Epidermal melanocyte (primary cell): ENCODE measurements around the gene LIMS4.
"Not testable (repeated sequence)": the region's sequence is repeated elsewhere in the genome, so short reads cannot be mapped to it uniquely, and the experiment has no call there.

Experiments
- DNase-seq: peaks from one replicate; pipeline ENCODE4 v3.0.0; 2011; ENCODE audit warnings: low spot score; ENCODE audit not compliant: insufficient read length

The LIMS4 gene

DNA sequence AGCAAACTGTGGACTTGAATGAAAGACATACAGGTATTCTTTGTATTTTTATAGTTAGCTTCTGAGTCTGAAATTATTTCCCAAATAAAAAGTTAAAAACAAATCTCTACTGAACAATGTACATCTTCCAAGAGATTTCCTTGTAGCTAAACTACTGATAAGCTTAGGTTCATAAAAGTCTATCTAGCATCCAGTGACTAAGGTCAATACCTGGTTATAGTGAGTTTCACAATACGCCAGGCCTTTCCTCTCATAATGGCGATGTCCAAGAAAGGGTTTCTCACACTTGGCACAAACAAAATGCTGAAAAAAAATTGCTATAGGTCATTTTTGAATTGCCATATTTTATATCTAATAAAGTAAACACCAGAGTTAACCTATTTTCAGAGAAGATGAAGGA, 21.7 kb downstream of the LIMS4 start:
- not testable (repeated sequence) for DNase-seq

DNA sequence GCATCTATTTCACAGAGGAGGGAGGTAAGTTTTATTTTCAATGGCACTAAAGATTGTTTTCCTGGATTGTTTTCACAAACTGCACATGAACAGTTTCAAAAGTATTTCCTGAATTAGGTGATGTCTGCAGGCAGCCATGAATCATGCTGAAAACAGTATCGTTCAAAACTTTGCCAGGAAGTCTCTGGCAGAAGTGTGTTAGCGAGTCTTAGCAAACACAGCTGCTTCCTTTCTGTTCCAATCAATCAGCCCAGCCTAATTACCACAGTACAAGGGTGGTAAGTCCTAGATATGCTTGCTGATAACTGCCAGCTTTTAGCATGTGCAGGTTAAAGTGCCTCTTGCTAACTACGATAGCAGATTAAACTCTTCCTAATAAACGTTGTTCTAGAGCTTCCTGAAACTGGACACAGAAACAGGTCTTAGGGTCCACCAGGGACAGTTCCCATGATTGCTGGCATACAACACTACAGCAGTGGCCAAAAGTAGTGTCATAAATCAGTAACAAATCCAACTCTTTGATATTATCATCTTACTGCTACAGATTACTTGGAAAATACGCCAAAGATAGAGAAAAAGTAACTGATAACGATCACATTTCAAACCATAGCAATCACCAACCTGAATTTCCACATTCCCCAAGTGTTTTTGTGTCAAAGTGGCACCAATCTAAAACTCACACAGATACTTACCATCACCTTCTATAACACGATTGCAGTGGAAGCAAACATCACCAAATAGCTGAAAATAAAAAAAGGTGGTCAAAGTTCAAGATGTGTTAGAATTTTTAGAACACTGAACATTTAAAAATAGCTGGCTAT, 23.3 kb downstream of the LIMS4 start:
- not testable (repeated sequence) for DNase-seq

DNA sequence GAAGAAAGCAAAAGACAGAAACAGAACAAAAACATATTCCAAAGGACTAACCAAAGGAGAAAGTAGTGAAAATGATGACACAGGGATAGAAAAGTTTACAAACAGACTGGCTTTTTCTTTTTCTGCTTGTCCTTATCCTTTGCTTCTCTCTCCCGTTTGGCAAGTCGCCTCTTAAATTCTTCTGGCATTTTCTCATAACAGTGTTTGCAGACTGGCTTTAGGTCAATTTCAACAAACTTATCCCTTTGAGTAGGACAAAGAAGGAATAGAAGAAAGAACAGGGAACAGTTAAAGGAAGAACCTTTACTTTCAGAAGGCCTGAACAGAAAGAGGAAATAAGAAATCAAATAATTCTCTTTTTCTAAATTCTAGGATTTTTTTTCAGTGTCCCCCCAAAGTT, 26.0 kb downstream of the LIMS4 start:
- not testable (repeated sequence) for DNase-seq

DNA sequence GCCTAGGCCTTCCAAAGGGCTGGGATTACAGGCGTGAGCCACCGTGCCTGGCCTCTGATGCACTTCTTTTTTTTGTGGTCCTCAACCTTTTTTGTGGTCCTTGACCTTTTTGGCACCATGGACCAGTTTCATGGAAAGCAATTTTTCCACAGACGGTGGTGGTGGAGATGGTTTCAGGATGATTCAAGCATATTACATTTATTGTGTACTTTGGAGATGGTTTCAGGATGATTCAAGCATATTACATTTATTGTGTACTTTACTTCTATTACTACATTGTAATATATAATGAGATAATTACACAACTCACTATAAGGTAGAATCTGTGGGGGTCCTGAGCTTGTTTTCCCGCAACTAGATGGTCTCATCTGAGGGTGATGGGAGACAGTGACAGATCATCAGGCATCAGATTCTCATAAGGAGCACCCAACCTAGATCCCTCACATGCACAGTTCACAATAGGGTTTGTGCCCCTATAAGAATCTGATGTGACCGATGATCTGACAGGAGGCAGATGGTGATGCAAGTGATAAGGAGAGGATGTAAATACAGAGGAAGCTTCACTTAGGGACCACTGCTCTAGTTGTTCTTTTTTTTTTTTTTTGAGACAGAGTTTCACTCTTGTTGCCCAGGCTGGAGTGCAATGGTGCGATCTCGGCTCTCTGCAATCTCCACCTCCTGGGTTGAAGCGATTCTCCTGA, 29.2 kb downstream of the LIMS4 start:
- not testable (repeated sequence) for DNase-seq

DNA sequence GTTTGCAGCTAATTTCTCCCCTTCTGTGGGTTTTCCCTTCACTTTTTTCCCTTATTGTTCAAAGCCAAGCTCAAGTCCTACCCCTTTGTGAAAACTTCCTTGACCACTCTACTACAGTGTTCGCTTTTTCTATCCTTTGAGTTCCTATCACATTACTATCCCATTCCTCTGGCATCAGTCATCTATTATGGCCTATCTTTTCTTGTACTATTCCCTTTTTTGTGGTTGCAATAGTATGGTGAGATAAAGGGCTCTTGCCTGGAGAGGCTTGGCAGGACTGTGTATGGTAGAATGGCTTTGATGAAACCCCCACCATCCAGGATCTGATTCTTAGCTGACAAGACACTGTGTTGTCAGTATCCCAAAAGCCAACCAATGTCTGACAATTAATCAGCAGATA, 30.7 kb downstream of the LIMS4 start:
- not testable (repeated sequence) for DNase-seq

DNA sequence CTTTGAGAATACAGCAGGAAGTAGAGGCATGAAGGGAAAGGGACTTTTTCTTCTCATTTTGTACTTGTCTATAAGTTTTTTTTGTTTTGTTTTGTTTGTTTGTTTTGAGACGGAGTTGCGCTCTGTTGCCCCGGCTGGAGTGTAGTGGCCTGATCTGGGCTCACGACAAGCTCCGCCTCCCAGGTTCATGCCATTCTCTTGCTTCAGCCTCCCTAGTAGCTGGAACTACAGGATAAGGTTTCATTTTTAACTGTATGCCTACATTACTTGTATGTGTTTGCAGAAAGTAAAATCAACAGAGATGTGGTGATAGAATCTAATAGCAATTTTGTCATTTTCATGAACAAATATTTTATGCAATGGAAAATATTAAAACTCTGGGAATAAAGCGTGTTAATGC, 38.1 kb downstream of the LIMS4 start:
- DNase-seq, result not testable (repeated sequence)

DNA sequence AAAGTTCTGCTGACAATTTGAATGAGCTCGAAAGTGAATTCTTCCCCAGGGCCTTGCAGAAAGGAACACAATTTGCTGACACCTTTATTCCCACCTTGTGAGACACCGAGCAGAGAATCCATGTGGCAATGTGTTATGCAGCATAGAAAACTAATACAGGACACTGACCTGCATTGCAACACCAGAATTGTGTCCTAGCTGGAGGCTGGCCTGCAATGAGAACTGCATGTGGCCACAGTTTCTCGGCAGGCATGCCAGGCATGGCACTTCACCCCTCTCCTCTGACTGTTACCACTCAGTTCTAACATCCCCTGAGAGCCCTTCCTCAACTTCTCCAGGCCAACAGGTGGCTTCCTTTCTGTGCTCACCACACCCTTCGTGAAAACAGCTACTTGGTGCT, 46.9 kb downstream of the LIMS4 start:
- not testable (repeated sequence) for DNase-seq

DNA sequence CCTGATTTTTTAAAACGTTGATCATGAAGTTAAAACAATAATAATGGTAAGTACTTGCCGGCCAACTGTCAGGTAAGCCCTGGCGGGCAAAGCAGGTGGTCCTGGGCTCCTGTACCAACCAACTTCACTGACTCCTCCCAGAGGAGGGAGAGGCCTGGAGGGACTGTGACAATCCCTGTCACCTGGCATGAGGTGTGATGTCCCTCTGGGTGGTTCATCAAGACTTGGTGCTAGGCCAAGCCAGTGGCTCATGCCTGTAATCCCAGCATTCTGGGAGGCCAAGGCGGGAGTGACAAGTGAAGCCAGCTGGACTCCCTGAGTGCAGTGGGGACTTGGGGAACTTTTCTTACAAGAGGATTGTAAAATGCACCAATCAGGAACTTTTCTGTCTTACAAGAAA, 48.2 kb downstream of the LIMS4 start:
- DNase-seq, result not testable (repeated sequence)

DNA sequence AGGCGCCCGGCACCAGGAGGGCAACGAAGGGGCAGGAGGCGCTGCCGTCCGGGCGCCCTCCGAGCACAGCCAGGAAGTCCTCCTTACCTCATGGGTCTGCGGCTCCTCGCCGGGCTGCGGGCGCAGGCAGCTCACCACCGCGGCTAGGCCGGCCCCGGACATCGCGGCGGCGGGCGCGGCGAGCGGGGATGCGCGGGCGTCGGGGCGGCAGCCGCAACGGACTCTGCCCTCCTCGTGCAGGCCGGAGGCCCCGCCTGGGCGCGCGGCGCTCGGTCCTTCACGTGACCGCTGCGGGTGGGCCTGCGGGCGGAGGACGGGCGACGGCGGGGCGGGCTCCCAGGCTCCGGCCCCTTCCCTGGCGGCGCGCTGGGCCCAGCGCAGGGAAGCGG, 49.0 kb downstream of the LIMS4 start:
- not testable (repeated sequence) for DNase-seq

DNA sequence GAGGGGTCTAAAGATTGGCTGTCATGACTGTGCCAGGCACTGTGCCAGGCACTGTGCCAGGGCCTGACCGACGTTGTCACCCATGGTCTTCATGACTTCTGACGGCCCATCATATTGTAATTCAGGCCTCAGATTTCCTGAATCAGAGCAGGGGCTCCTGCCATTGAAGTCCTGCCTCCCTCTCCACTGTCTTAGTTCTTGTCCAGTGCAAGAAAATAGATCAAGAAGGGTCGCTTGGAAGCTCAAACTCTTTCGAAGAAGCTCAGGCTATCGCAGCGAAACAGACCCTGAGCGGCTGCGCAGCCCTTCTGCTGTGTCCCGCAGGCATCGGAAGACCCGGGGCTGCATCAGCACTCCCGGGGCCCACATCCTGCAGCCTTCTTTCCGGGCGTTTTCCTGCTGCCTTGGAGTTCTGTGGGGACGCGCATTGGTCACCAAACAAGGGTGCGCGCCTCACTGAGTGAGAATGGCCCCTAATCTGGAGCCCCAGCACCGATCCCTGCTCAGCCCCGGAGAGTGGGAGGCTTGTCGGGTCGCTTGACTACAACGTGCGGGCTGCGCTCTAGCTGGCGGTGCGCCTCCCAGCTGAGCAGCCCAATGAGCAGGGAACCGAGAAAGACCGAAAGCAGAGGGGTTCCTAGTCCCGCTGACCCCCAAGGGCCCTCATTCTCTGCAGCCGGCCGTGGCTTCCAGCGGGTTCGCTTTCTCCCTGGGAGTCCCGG, 49.6 kb downstream of the LIMS4 start:
- not testable (repeated sequence) for DNase-seq

DNA sequence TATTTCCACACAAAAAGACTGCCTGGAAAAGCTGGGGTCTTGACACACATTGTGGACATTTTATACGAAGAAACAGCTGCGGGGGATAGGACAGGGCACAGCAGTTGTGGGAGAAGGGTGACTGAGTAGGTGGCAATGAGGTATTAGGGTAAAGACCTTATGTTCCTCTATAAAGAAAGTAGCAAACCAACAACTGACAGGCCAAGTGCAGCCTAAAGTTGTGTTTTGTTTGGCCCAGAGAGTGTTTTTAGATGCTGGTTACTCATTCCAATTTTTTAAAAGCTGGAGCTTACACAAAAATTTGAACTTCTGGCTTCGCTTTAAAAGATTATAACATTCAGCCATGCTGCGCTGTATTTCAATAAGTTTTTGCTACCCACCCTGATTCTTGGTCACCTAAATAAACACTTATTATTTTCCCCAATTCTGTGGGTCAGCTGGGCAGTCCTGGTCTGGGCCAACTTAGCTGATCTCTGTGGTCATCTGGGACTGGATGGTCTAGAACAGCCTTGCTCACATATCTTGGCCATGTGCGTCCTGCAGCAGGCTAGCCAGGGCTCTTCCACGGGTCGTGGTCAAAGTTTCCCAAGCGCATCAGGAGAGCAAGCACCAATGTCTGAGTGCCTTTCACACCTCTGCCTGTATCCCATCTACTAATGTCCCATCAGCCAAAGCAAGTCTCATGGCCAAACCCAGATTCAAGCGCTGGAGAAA, 51.8 kb downstream of the LIMS4 start:
- DNase-seq, result not testable (repeated sequence)

DNA sequence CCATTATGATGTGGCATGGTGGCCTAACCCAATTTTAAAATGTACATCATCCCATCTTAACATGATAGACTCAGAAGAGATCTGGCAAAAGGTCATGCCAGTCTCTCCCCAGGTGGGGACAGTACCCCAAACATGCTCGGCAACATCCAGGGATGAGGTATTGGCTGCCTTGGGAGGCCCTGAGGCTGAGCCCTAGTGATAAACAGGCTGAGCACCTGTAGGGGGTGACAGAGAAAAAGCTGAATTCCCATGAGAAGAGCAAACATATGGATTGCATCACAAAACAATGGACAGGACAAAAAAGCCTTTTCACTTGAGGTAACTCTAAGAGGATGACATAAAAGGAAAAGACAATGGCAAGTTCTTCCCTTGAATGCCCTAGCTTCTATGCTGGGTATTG, 65.5 kb downstream of the LIMS4 start:
- not testable (repeated sequence) for DNase-seq

DNA sequence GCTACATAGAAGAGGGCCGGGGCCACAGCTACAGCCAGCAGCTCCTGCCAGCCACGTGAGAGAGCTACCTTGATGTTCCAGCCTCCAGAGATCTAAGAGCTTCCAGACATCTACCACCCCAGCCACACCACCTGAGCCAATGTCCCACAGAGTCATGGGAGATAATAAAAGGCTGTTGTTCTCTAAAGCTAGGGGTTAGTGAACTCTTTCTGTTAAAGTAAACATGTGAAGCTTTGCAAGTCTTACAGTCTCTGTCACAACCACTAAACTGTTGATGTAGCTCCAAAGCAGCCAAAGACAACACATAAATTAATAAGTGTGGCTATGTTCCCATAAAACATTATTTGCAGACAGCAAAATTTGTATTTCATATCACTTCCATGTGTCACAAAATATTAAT, 67.6 kb downstream of the LIMS4 start:
- DNase-seq, result not testable (repeated sequence)

DNA sequence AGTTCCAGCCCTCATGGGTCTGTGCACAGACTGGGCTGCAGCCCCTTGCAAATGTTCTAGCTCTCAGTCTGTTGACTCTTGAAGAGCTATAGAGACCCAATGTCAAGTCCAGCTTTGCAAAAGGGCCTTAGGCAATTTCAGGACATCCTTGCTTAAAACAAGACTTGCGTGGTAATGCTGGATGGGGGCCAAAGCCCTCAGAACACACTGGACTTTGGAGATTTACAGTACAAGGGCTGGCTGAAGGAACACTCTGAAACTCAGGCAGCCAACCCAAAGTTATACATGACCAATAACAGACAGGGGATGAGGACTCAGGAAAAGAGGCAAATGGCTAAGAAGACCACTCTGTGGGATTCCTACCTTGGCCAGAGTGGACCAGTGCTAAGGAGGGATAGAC, 68.4 kb downstream of the LIMS4 start:
- DNase-seq, result not testable (repeated sequence)

DNA sequence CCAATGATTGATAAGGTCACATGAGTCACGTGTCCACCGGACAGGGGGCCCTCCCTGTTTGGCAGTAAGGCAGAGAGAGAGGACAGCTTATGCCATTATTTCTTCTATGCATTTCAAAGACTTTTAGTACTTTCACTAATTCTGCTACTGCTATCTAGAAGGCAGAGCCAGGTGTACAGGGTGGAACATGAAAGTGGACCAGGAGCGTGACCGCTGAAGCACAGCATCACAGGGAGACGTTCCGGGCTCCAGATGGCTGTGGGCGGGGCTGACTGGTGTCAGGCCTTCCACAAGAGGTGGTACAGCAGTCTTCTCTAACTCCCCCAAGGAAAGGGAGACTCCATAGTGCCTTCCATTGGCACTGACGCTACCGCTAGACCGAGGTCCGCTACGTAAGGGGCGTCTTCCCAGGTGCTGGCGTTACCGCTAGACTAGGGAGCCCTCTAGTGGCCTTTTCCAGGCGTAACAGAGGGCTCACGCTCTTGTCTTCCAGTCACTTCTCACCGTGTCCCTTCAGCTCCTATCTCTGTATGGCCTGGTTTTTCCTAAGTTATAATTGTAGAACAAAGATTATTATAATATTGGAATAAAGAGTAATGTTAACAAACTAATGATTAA, 71.5 kb downstream of the LIMS4 start:
- not testable (repeated sequence) for DNase-seq

DNA sequence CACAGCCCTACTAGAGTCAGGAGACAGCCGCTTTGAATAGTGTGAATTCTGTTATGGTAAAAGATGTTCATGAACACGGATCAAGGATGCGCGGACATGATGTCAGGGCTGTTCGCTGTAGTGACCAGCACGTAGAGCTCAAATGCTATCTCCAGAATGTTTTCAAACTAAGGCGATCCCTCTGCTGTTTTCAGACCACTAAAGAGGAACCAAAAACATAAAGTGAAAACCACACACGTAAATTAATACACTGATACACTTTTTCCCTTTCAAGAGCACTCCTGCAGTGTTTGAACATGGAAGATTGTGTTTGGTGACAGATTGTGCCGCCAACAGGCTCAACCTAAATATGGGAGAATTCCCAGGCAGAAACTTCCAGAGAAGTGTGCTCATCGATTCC, 73.2 kb downstream of the LIMS4 start:
- not testable (repeated sequence) for DNase-seq

DNA sequence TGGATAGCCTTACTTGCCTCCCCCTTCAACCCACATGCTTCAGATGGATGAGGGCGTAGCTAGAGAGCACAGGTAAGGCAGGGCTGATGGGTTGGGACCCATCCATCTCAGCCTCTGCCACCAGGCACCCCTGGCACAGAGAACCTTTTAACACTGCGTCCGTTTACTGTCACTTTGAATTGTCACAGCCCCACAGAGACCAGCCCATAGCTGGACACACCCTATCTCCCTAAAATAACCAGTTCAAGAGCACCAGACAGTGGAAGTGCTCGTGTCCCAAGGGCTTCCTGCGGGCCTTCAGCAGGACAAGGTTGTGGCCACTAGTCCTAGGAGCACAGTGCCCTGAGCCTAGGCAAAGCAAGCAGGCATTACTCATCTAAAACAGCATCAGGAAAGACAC, 76.6 kb downstream of the LIMS4 start:
- DNase-seq, result not testable (repeated sequence)
